GM19099 (cell line): Measurements from ENCODE around the gene ZC3H8.

Source experiments
- POLR2A ChIP-seq: IDR thresholded peaks from 3 replicates; pipeline ENCODE4 v1.6.1; 2011; ENCODE audit warnings: low read depth; ENCODE audit not compliant: insufficient read length; ENCODE audit errors: extremely low read depth

Gene ZC3H8

DNA sequence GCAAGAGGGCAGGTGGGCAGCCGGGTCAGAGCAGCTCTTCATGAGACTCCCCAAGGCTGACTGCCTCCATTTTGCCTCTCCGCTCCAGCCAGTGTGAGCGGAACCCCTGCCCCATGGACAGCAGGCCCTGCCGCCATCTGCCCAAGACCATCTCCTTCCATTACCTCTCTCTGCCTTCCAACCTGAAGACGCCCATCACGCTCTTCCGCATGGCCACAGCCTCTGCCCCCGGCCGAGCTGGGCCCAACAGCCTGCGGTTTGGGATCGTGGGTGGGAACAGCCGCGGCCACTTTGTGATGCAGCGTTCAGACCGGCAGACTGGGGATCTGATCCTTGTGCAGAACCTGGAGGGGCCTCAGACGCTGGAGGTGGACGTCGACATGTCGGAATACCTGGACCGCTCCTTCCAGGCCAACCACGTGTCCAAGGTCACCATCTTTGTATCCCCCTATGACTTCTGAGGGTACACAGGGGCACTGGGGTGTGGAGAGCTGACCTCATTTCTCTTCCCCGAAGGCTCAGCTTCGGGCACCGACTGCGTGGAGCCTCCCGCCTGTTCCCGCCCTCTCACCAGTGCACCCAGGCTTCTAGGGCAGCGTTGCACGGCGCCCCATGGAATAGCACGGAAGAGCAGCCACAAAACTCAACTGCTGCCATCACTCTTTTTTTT is 67.7 kb downstream of the ZC3H8 start:
- TF ChIP-seq POLR2A = no peak

DNA sequence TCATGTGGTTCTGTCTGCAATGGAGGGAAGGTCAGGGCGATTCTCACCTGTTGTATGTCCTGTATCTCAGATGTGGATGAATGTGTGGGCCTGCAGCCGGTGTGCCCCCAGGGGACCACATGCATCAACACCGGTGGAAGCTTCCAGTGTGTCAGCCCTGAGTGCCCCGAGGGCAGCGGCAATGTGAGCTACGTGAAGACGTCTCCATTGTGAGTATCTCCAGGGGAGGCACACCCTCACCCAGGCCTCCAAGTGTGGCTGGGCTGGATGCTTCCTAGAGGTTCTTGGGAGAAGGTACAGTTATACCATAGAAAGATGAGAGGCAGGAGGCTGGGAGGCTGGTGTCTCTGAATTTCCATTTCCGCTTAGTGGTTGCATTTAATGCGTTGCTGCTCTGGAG is 69.7 kb downstream of the ZC3H8 start:
- no peak for TF ChIP-seq POLR2A

DNA sequence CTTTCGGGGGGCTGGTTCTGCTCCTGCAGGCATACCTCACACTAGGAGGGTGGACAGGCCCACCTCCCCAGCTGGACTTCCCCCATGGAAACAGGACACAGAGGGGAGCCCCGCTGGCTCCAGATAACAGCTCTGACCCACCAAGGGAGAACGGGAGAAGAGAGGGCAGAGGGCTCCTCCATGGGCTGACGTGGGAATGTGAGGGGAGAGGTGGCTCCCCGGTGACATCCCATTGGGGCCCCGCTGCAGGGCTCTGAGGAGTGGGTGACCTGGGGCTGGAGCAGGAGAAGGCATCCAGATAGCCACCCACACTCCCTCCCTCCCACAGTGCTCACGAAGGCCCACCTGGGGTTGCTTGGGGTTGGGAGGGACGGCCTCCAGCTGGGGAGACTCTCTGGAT is 70.7 kb downstream of the ZC3H8 start:
- no peak for TF ChIP-seq POLR2A

DNA sequence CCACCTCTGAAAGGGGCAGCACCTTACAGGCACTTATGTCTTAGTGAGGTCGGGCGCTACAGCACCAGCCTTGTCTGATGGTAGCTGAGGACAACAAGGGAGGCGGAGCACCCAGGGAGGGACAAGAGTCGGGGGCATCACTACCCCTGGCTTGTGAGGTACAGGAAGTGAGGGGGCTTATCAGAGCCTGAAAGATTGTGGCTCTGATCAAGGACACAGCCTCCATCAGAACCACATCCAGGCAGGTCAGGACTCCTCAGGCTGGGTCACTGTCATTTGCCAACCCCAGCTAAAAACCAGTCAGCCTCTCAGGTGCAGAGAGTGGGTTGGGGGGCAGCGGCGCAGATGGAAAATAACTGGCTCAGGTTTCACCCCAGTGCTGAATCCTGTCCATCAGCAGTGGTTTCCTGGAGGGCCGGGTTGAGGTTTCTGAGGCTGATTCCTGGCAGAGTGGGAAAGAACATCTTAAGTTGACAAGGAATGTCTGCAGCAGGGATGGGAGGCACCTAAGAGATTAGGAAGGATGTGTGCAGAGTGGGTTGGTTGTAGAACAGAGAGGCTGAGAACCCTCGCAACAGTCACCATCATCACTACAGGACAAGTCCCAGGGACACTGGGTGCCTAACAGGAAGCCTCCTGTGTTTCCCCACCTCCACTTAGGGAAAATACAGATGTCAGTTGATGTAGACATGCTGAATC is 71.4 kb downstream of the ZC3H8 start:
- no peak for TF ChIP-seq POLR2A

DNA sequence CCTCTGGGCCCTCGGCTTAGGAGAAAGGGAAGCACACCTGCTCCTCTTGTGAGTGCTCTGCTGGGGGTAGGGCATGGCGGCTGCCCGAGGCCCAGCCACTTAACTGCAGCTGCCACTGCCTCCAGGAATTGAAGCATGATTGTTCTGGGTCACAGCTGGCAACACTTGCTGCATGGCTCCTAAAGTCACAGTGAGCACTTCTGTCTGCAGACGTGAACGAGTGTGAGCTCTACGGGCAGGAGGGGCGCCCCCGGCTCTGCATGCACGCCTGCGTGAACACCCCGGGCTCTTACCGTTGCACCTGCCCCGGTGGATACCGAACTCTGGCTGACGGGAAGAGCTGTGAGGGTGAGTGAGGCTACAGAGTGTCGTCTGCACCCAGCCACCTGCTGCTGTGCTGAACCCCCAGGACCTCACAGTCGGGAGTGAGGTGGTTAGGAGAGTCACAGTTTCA is 72.2 kb downstream of the ZC3H8 start:
- TF ChIP-seq POLR2A = no peak

DNA sequence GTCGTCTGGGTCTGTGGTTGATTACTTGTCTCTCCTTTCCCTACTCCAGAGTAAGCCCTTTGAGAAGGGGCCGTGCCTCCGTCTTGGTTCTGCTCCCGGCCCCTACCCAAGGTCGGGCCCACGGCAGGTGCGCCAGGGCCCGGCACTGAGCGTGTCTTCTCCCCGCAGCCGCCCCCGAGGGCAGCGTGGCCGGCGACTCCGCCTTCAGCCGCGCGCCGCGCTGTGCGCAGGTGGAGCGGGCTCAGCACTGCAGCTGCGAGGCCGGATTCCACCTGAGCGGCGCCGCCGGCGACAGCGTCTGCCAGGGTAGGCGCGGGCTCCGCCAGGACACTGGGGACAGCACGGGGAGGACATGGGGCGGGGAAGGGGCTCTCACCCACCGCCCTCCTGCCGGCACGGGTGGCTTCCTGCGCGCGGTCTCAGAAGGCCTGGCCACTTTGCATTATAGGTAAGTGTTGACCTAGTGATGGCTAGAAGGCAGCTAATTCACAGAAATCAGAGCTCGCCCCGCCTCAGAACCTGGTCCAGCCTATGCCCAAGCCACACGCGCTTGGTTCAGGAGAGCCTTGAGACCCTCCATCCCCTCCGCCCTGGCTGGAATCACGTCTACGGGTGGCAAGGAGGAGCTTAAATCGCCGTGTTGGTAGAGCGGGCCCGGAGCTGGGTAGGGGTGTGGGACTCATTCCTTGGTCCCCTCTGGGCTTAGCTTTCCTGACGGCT is 73.1 kb downstream of the ZC3H8 start:
- no peak for TF ChIP-seq POLR2A

DNA sequence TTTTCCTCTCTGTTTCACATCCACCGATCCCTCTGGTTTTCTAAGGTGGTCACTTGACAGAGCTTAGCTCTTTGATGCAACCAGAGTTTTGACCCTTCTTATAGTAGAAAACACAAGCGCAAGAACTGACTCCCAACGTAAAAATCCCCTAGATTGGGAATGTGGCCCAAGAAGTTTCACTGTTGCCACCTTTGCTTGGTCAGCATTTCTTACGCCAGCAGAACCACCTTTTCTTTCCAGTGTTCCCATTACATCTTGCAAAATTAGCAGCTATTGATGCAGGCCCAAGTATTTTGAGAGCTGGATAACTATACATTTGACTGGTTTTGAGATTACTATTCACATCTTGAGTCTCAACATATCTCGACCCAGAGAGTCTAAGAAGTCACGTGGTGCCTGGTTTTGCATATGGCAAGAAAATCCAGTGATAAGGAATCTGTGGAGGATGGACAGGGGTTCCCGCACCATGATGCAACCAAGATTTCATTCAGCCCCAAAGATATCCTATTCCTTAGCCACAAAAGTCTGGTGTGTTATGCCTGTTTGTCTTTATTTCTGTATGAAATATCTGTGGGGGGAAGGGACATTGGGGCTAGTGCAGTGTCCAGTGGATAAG is 78.8 kb downstream of the ZC3H8 start:
- TF ChIP-seq POLR2A = no peak

DNA sequence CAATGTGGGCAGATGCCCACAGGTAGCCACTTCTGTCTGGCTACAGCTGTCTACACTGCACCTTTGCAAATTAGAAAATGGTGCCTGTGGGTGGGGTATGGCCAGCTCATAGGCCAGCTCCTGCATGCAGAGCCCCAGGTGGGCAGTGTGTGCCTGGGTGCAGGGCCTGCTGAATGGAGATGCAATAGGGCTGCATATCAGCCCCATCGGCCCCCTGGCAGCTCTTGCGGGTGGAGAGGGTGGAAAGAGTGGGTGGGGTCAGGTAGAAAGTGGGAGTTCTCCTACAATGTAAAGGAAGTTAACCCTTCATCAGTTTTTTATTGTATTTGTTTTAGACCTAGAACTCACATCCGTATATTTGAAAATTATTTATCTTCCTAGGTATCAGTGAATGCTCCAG is 79.5 kb downstream of the ZC3H8 start:
- no peak for TF ChIP-seq POLR2A

DNA sequence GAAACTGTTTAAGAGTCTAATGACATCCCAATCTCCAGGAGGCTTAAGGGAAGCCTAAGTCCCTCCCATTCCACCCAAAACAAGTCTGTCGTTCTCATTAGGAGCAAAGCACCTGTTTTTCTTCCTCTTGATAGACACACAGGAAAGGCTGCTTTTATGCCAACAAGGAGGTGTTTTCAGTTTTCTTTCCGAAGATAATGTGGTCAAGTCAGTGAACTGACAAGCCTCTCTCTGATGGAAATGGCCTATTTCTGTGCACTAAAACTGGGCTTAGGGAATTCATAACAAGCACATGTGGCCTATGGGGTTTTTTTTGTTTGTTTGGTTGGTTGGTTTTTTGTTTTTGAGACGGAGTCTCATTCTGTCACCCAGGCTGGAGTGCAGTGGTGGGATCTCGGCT is 80.5 kb downstream of the ZC3H8 start:
- TF ChIP-seq POLR2A = no peak

DNA sequence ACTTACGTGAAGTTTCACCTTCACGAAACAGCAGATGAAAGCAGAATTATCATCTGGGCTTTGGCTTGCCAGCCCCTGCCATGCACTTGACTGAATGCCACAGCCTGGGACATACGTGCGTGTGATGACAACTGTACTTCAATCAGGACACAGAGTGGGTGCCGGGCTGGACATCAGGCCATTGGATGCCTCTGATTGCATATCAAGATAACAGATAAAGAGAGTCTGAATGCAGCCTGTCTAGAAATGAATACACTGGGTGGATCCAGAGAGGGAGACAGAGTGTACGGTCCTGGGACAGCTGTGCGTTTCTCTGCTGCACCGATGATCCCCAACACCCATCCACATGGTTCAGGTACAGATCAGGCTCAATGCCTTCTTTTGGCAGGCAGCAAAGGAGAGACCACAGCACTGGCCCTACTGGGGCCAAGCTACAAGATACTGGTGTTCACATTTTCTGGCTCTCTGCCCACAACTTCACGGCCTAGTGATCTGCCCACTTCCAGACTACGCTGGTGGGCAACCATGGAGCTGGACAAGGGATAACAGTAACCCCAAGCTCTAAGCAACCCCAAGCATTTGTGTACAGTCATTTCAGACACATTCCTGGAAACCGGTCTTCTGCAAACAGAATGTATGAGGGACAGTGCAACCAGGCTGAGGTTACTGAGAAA is 81.1 kb downstream of the ZC3H8 start:
- no peak for TF ChIP-seq POLR2A

DNA sequence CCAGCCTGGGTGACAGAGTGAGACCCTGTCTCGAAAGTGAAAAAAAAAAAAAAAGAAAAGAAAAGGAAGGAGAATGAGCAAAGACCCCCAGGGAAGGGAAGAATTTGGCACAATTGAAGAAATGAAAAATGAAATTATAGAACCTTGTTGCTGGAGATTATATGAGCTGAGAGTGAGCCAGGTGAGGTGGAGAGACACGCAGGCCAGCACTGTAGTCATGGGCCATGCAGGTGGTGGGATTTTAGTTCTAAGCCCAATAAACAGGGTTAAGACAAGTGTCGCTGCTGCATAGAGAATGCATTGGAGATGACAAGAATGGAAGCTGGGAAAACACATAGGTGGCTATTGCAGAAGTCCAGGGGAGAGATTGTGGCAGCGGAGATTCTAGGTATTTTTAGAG is 84.3 kb downstream of the ZC3H8 start:
- no peak for TF ChIP-seq POLR2A

DNA sequence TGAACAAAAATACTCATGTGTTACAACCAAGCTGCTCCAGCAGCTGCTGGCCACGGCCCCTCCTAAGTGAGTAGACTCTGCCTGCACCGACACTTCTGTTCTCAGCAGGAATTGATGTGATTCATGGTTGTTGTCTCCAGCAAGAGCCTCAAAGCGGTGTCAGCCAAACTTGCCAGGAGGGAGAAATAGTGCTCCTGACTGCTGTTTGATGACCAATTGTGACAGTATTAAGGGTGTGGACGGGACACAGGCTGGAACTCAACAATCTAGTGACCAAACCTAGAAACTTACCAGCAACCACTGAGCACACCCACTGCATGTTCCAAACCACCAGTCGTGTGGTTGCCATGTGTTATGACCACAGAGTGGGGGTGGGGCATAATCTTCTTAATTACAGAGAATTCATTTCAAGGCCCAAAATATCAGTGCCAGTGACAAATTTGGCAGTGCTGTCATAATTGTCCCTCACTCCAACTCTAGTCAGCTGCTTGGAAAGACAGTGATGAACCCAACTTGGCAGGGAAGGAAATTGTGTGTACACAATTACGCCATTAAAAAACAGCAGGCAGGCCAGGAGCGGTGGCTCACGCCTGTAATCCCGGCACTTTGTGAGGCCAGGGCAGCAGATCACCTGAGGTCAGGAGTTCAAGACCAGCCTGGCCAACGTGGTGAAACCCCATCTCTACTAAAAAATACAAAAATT is 86.3 kb downstream of the ZC3H8 start:
- no peak for TF ChIP-seq POLR2A

DNA sequence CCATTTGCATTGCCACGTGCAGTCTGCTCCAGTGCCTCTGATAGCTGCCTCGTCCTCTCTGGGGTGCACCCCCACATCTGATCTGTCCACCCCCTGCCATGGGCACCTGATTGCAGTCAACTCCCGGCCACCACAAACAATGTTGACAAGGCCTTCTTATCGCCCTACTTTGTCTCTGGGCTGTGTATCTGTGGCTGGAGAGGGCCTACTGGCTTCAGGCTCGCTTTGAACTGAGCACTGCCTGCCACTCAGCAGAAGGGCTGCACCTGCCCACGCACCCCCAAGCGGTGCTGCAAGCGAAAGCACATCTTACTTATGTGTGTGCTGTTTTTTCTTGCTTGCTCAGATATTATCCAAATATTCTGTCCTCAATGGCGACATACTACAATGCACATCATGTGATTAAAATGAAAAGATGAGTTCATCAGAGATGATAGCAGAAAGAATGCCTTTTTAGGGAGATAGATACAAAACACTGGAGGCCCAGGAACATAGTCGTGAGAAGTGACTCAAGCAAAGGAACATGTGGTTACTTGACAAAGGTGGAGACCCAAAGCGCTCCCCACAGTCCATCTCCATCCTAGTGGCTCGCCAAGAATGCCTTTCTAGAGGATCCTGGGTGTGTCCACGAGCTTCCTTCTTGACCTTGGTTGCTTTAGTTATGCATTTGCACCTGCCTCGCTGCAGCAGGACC is 87.9 kb downstream of the ZC3H8 start:
- no peak for TF ChIP-seq POLR2A

DNA sequence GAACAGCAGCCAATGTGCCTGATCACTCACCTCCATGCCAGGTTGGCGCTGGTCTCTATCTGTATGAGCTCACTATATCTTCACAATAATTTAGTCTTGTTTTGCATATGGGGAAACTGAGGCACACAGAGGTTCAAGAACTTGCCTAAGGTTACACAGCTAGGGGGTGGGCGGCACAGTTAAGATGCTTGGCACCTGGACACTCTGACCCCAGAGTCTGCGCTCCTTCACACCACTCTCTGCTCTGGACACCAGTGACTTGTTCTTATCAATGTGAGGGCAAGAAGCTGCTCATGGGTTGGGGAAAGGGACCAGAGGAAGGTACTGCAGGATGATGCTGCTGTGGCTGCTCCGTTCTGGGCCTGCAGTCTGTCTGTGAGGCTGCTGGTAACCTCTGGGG is 89.5 kb downstream of the ZC3H8 start:
- TF ChIP-seq POLR2A = no peak
